ENCODE results near the gene KRTAP2-1.

DNA sequence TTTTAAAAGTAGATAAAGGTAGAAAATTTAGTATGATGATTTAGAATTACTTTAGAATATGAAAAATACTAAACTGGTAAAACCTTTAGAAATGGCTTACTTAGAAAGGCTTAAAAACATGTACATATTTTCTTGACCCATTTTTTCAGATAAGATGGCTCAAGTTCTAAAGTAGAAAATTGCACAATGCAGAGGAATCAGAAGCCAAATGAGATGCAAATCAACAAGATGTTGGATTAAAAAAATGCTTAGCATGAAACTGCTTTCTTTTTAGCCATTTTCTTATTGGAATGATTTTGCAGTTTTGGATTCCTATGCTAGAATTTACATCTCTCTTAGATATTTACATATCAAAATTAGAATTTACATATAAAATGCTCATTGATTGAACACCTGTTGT, 36.7 kb downstream of the KRTAP2-1 start:
- TF ChIP-seq, protein P1, sequence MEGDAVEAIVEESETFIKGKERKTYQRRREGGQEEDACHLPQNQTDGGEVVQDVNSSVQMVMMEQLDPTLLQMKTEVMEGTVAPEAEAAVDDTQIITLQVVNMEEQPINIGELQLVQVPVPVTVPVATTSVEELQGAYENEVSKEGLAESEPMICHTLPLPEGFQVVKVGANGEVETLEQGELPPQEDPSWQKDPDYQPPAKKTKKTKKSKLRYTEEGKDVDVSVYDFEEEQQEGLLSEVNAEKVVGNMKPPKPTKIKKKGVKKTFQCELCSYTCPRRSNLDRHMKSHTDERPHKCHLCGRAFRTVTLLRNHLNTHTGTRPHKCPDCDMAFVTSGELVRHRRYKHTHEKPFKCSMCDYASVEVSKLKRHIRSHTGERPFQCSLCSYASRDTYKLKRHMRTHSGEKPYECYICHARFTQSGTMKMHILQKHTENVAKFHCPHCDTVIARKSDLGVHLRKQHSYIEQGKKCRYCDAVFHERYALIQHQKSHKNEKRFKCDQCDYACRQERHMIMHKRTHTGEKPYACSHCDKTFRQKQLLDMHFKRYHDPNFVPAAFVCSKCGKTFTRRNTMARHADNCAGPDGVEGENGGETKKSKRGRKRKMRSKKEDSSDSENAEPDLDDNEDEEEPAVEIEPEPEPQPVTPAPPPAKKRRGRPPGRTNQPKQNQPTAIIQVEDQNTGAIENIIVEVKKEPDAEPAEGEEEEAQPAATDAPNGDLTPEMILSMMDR (IDR thresholded peaks at IDR 0.05), result no peak
- no peak for TF ChIP-seq POLR2A (IDR thresholded peaks at IDR 0.05)
